CD4-positive, alpha-beta T cell treated with Interleukin-12 subunit alpha and Interleukin-12 subunit beta, for 1 hour (primary cell): ENCODE measurements around the gene FCN2.

Source experiments
- DNase-seq: peaks from one replicate; pipeline ENCODE4 v3.0.0-alpha.2; 2020

The FCN2 gene

DNA sequence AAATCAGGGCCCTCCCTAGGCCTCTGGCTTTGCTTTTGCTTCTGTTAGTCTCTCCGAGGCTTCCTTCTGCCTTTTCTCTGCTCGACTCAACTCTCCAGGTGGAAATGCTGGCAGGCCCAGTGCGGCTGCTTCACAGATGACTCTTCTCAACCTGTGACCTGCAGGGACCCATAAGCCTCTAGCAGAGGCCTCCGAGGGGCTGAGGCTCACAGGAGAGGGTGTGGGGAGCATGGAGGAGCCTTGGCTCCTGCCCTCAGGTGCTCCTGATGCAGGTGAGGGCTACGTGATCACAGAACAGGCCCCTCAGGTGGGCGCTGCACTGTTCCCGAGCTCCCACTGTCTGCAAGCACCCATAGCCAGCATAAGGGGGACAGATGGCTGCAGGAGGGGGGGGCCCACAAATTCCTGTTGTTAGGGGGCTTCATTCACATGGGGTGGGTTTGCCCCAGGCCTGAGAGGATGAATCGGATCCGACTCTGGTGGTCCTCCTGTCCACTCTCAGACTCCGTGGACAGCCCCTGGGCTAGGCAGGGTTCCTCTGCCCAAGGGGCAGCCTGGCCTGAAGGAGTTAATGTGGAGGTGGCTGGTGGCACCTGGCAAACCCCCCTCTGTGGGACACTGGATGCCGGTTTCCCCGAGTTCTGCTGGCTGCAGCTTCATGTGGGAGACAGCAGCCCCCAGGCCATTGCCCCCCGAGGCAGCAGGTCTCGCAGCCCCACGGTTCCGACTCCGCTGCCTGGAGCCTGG lies 10.9 kb upstream of the FCN2 start:
- no peak for DNase-seq

DNA sequence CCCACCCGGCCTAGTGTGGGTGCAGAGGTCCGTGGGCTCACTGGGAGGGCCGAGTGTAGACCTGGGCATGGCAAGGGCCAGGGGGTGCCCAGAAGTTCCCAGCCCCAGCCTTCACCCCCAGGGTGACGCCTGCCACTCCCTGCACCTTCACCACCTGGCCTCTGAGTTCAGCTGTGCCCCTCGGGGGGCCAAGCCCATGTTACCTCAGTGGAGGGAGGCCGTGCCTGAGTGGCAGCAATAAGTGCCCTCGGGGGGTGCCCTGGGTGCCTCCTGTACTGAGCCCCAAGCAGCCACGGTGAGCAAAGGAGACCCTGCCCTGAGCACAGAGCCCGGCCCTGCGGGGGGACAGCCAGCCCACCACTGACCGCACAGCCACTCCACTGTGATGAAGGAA lies 10.3 kb upstream of the FCN2 start:
- DNase-seq, result no peak

DNA sequence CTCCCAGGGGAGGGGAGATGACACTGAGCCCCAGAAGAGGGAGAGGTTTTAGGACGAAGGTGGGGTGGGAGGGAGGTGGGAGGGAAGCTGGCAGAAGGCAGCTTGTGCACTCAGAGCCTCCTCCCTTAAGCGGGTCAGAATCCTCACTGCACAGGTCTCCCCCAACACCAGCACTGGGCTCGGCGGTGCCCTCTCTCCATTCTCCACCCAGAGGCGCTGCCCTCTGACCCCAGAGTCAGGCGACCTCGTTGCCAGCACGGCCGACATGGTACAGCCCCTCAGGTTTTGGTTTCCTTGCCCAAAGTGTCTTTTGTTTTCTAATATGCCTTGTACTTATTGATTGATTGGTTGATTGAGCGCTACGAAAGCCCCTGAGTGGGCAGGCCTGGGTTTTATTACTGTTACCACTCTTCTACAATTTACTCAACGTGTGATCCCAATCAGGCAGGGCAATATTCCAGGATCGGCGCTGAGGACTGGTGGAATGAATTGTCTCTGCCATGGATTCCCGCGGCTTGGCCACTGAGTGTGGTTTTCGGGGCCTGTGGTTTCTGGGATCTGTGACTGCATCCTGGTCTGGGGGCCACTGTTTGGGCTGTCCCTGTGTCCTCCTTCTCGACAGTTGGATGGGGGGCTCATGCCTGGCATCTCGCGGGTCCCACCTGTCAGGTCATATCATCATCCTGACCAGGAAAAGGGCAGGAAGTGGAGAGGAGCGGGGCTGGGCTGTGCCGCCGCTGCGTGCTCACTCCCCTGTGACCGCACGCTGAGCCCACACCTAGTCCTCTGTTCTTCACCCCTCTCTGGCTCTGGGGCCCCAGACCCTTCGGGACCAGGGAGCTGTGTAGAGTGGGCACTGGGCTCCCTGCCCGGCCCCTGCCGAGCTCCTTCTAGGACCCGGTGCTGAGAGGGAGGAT lies 9.6 kb upstream of the FCN2 start:
- DNase-seq, result no peak

DNA sequence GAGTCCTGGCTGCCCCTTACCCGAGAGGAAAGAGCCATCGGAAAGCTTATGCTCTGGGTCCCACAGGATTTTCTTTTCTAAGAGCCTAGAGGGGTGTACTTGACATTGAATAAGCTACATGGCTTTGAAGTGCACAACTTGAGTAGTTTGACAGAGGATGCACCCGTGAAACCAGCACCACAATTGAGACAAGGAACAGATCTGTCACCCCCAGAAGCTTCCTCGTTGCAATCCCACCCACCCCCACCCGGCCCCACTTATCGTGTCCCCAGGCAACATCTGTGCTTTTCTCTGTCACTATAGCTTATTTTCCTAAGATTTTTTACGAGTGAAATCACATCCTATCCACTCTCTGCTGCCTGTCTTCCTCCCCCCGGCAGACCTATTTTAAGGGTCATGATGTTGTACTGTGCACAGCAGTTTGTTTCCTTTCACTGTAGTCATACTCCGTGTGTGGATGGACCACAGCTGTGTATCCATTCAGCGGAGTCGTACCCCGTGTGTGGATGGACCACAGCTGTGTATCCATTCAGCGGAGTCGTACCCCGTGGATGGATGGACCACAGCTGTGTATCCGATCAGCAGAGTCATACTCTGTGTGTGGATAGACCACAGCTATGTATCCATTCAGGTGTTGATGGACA lies 8.8 kb upstream of the FCN2 start:
- DNase-seq, result no peak

DNA sequence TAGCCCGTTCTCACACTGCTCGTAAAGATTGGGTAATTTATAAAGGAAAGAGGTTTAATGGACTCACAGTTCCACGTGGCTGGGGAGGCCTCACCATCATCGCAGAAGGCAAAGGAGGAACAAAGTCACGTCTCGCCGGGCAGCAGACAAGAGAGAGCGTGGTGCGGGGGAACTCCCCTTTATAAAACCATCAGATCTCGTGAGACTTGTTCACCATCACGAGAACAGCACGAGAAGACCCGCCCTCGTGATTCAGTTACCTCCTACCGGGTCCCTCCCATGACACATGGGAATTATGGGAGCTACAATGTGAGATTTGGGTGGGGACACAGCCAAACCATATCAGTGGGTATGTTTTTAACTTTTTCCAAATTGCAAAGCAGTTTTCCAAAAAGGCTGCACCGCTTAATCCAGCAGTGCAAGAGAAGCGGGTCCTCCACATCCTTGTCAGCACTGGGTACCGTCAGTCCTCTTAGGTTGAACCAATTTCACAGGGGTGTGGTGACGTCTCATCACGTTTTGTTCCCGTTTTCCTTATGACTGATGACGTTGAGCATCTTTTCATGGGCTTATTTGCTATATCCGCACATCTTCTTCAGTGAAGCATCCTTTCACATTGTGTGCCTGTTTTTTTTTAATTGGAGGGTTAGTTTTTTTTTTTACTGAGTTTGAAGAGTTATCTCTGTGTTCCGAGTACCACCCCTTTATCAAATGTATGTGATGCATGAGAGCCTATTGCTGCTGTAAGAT lies 8.0 kb upstream of the FCN2 start:
- DNase-seq, result no peak

DNA sequence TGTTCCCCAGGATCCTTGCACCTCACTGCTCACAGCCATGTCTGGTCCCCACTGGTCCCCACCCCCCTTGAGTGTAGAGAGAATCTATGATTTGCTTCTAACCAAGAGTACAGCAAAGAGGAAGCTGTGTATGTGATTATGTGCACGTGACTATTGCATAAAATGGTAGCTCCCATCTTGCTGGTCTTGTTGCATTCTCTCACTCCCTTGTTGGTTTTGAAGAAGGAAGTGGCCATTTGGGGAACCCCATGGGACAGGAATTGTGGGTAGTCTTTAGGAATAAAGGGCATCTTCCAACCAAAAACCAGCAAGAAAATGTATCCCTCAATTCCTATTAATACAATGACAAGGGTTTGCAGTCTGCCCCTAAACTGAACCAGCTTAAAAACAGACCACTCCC lies 5.2 kb upstream of the FCN2 start:
- no peak for DNase-seq

DNA sequence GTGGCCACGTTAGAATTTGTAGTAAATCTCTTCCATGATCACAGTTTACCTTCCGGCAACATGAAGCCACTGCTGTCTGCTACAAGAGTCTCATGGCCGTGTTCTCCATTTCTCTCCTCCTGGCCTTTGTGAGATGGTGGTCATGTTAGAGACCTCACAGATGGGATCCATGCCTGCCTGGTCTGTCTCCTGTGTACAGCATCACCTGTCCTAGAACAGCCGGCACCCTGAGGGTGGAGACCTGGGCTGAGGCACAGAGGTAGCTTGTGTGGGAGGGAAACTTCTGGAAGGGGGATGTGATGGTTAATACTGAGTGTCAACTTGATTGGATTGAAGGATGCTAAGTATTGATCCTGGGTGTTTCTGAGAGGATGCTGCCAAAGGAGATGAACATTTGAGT lies 3.1 kb upstream of the FCN2 start:
- DNase-seq, result no peak

DNA sequence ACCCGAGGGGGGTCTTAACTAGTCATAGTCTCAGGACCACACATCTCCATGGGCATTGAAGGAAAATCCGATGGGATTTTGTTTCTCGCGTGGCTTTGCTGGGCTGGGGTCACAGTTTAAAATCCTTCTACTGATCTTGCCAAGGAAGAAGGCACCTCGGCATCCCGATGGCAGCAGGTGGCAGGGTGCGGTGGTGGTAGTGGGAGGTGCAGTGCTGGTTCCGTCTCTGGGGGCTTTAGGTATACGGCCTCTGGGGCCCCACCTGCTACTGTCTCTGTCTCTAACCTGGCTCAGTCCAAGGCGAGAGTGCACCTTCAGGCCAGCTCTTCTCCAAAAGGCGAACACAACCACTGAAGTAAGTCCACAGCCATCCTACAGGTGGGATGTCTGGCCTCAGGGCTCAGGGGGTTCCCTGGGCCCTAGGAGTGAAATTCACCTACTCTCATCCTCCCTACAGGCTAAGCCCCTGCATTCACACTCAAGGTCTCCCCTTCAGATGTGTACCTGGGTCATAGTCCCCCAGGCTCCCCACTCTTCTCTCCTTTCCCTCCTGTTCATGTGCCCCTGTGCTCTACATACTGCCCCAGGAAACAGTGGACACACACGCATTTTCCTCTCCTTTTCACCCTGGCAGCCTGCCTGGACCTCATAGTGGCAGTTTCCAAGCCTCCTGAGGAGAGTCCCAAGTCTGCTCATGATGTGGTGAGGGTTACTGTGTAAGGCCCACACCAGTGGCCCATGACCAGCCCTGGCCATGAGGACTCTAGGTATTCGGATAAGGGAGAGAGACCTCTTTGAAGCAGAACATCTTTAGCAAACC lies 736 bp upstream of the FCN2 start:
- no peak for DNase-seq

DNA sequence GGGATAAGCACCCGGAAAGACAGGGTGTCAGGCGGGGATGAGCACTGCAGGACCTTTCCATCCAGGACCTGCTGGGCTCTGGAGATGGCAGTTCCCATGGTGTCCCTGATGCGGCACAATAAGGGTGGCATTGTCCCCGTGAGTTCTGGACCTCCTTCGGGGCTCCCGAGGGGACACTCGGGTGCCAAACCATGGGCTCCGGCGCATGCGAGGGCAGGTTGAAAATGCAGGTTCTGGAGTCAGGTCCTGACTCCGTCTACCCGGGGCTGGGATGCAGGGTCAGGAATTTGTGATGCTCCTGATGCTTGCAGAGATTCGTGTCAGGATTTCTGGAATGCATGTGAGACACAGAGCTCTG lies 682 bp downstream of the FCN2 start:
- no peak for DNase-seq

DNA sequence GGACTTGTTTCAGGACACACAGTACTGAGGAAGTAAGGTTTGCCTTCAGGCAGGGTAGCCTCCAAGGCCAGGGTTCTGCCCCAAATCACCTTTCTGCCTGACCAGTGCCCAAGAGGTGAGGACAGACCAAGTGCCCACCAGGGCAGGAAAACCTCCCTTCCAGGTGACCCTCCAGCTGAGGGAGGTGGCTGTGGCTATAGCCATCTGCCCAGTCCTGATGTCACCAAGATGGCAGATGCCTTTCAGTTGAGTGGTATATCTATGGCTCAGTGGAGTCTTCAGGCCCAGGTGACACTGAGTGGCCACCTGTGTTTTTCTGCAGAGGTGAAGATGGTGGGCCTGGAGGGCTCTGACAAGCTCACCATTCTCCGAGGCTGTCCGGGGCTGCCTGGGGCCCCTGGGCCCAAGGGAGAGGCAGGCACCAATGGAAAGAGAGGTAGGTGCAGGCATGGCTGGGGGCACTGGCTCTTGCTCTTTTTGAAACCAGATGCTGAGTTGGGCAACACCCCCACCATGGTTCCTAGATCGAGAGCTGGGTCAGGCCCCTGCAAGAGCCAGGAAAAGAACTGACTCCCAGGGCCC lies 1.7 kb downstream of the FCN2 start:
- DNase-seq, result no peak

DNA sequence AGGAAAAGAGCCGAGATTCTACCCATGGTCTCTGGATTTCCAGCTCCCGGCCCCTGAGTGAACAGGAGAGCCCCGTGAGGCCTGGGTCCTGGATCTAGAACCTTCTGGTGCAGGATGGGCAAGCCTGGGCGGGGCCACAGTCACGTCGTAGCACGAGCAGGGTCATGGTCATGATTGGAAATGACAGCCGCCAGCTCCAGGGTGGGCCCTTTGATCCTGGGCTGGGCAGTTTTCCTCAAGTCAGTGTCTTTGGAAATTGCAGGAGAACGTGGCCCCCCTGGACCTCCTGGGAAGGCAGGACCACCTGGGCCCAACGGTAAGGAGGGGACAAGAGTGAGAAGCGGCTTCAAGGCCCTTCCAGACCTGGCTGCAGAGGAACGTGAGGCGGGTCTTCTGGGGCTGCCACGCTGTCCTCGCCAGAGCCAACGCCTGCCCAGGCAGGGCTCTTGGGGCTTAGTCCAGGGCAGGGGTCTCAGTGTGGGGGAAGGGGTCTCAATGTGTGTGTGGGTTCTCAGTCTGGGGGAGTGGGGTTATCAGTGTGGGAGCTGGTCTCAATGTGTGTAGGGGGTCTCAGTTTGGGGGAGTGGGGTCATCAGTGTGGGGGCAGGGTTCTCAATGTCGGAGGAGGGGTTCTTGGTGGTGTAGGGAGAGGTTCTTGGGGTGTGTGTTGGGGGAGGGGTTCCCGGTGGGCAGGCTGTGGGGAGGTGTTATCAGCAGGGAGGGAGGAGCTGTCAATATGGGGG lies 2.6 kb downstream of the FCN2 start:
- DNase-seq, result no peak

DNA sequence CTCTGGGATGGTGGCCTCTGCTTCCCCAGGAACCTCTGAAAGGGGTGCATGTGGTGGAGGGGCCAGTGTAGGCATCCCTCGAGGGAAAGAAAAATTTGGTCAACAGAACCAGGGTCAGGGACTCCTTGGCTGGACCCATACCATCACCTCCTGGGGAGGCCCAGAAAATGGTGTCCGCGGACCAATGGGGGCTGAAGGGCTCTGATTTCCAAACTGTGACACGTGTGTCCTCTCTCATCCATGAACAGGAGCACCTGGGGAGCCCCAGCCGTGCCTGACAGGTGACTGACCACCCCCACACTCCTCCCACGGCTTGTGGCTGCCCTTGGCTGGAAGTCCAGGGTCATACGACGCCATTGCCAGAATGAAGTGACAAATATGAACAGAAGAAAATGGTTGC lies 3.9 kb downstream of the FCN2 start:
- no peak for DNase-seq

DNA sequence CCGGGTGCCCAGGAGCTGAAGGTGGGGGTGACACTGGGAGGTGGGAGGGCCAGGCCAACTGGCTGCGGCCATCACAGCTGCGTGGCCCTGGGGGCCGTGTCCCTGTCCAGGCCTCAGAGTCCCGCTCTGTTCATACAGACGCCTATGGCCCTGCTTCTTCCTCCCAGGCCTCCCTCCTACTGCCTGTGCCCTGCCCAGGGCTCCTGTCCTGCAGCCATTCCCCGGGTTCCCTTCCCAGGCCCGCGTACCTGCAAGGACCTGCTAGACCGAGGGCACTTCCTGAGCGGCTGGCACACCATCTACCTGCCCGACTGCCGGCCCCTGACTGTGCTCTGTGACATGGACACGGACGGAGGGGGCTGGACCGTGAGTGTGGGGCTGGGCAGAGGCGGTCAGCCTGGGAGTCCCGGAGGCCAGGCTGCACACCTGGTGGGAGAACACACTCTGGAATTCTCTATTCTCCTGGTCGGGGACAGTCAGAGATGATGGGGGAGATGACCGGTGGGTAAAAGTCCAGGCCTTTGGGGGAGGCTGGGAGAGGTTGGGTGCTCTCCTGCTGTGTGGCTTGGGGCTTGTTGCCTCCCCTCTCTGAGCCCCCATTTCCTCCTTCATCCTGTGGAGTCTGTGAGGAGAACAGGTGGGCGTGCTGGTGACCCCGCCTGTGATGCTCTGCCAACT lies 4.5 kb downstream of the FCN2 start:
- DNase-seq, result no peak

DNA sequence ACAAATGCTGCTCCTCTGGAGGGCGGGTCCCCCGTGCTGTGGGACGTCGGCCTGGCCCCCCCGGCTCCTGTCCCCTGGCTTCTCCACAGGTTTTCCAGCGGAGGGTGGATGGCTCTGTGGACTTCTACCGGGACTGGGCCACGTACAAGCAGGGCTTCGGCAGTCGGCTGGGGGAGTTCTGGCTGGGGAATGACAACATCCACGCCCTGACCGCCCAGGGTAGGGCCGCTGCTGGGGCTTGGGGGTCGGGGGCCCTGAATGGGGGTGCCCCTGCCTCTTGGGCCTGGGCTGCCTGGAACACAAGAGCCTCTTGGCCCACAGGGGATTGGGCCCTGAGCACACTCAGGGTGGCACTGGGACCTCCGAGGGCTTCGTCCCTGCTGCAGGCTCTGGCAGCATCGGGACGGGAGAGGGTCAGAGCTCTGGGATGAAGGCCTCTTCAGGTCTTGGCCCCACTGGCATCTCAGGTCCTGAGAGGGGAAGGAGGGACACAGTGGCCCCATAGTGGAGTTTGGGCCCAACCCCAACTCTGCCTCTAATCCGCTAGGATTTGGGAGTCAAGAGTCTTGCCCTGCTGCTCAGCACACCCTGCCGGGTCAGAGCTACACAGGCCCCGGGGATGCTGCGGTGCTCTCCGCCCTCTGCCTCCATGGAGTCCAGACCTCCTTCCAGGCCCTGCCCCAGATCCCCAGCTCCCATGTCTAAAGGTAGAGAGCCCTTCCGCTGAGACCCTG lies 5.2 kb downstream of the FCN2 start:
- DNase-seq, result no peak

DNA sequence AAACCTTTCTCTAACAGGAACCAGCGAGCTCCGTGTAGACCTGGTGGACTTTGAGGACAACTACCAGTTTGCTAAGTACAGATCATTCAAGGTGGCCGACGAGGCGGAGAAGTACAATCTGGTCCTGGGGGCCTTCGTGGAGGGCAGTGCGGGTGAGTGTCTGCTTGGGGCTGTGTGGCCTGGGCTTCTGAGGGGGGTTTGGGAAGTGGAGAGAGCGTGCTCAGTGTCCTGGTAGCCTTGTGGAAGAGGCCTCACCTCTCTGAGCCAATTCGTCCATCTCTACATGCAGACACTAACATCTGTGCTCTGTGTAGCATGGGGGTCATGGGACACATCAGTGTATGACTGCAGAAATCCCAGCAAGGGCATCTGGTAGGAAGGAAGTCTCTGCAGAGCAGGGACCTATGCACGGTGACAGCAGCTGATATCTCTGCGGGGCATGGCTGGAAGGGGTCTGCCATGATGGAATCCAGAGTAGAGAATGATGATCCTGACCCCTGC lies 5.9 kb downstream of the FCN2 start:
- no peak for DNase-seq

DNA sequence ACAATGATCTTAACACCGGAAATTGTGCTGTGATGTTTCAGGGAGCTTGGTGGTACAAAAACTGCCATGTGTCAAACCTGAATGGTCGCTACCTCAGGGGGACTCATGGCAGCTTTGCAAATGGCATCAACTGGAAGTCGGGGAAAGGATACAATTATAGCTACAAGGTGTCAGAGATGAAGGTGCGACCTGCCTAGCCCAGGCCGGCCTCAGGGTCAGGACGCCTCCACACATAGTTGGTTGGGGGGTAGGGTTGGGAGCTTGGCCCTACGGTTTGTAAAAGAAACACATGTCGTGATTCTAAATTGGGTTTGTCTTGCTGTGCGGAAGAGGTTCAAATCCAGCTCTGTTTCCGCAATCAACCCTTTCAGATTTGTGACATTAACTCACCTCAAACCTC lies 6.6 kb downstream of the FCN2 start:
- DNase-seq, result no peak

DNA sequence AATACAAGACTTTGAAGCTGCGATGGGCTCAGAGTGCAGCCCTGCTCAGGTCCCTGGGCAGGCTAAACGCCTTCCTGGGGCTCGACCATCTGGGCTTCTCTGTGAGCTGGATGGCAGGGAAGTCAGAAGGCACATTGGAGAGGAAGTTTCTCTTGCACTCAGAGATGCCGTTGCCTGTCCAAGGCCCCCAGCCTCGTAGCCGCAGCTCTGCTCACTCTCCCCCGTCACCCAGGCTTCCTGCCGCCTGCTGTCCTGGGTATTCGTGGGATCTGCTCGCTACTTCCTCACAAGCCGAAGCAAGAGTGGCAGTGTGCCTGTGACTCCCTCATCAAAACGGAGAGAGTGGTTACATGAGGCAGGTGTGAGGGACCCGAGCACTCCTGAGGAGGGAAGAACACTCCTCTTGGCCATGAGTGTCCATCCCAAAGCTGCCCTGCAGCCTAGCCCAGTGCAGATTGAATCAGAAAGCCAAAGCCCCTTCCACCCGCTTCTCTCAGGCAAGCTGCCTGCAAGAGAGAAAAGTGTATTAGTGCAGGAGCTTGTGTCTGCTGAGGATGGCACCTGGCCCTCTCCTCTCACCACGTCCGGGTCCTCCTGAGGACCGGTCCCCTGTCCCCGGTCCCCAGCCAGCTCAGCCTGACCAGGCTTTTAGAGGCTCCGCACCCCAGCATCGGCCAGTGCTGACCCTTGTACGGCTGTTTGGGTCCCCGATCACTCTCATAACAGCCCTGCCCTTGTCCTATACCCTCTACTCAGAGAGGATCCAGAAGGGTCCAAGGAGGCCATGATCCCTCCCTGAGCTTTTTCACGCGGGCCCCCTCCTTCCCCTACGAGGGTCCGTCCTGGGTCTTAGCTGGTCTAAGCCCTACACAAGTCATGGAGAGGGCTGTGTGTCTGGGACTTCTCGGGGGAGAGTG lies 7.3 kb downstream of the FCN2 start:
- no peak for DNase-seq

DNA sequence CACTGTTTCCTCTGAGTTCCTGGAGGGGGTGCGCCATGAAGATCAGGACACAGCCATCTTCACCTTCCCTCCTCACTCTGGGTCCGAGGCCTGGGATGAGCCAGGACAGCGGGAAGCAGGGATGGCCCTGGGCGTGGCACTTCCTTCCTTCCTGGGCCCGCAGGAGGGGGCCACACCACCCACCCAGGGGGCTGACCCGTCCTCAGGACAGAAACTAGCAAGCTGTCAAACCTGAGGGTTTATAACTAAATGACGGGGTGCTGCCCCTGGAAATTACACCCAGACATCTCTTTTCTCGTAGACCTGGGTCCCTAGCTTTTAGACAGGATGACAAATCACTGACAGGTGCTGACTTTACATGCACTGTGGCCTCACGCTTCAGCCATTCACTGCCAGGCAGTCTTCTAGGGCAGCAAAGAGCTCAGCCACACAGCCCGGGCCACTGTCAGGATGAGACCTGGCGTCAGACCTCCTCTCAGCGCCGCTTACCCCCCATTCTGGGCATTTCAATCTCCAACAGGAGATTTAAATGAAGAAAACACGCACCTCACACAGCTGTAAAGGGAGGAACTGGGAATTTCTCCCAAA lies 8.1 kb downstream of the FCN2 start:
- DNase-seq, result no peak
